ENCODE data around the gene FBXO10.

FBXO10 gene

GRCh38 chr9:37592108-37592951, 16.1 kb upstream of the FBXO10 start, which contains the start of gene TOMM5:
Gene TOMM5 (minus strand): TSS chr9:37592597. CDS start chr9:37592532, 65 bp downstream.
- DNase-seq: peak; percentile 89 to 93

GRCh38 chr9:37587521-37587920, 11.3 kb upstream of the FBXO10 start:
- no peak for DNase-seq

- no peak for DNase-seq
These were observed 7.4 kb upstream of the FBXO10 start for GRCh38 chr9:37583522-37584121.

GRCh38 chr9:37582548-37583157, 6.5 kb upstream of the FBXO10 start:
- peak in 1 of 2 donors; percentile 48 for DNase-seq

- DNase-seq: no peak
These were observed 667 bp downstream of the FBXO10 start for GRCh38 chr9:37575511-37575914.

- DNase-seq: no peak
These were observed 1.2 kb downstream of the FBXO10 start for GRCh38 chr9:37575001-37575400.

GRCh38 chr9:37574241-37574721, 1.9 kb downstream of the FBXO10 start:
- DNase-seq: no peak

GRCh38 chr9:37571282-37571681, 4.9 kb downstream of the FBXO10 start:
- DNase-seq: no peak

GRCh38 chr9:37566716-37567115, 9.5 kb downstream of the FBXO10 start:
- no peak for DNase-seq

- peak in 1 of 2 donors; percentile 12 for DNase-seq
These were observed 10.2 kb downstream of the FBXO10 start for GRCh38 chr9:37565661-37566618.

GRCh38 chr9:37564916-37565315, 11.3 kb downstream of the FBXO10 start:
- DNase-seq: no peak

- no peak for DNase-seq
These were observed 12.2 kb downstream of the FBXO10 start for GRCh38 chr9:37563806-37564513.

- no peak for DNase-seq
These were observed 13.4 kb downstream of the FBXO10 start for GRCh38 chr9:37562826-37563225.

GRCh38 chr9:37561682-37562081, 14.5 kb downstream of the FBXO10 start:
- DNase-seq: no peak

GRCh38 chr9:37559855-37560592, 16.2 kb downstream of the FBXO10 start:
- DNase-seq: no peak

GRCh38 chr9:37559125-37559524, 17.1 kb downstream of the FBXO10 start:
- DNase-seq: no peak

GRCh38 chr9:37555786-37556185, 20.4 kb downstream of the FBXO10 start:
- DNase-seq: no peak

- DNase-seq: no peak
These were observed 21.9 kb downstream of the FBXO10 start for GRCh38 chr9:37554318-37554717.

GRCh38 chr9:37551888-37552287, 24.3 kb downstream of the FBXO10 start:
- no peak for DNase-seq

- no peak for DNase-seq
These were observed 24.7 kb downstream of the FBXO10 start for GRCh38 chr9:37551468-37551867.

- no peak for DNase-seq
These were observed 25.4 kb downstream of the FBXO10 start for GRCh38 chr9:37550781-37551180.
